GM12872 (cell line): Measurements from ENCODE around the gene RAB5B.

Source experiments
- CTCF ChIP-seq: IDR thresholded peaks from 3 replicates; pipeline ENCODE4 v1.5.1; 2011; ENCODE audit warnings: low read depth, mild to moderate bottlenecking, low read length, moderate library complexity; ENCODE audit not compliant: insufficient read depth

RAB5B gene

GRCh38 chr12:55993230-55993853 is 19.5 kb downstream of the RAB5B start:
- TF ChIP-seq CTCF, result no peak

GRCh38 chr12:55995366-55995765 is 21.5 kb downstream of the RAB5B start:
- TF ChIP-seq CTCF, result no peak

GRCh38 chr12:55996201-55996714 is 22.4 kb downstream of the RAB5B start:
- peak; percentile 76 for TF ChIP-seq CTCF

- no peak for TF ChIP-seq CTCF
Measured at GRCh38 chr12:55996715-55997534, 23.0 kb downstream of the RAB5B start, which contains the start of gene SUOX. Gene SUOX, plus strand, starts transcription at chr12:55997276. Its CDS starts 4,946 bp downstream, at chr12:56002222.

GRCh38 chr12:55997535-55997859 is 23.6 kb downstream of the RAB5B start:
- TF ChIP-seq CTCF, result no peak

GRCh38 chr12:56001487-56002100 is 27.7 kb downstream of the RAB5B start:
- TF ChIP-seq CTCF, result no peak

- TF ChIP-seq CTCF, result no peak
Measured at GRCh38 chr12:56004211-56004610, 30.3 kb downstream of the RAB5B start.
